Activated CD8-positive, alpha-beta memory T cell treated with anti-CD3 and anti-CD28 coated beads for 4 hours (primary cell): ENCODE results near the gene KSR1.
"Not testable (repeated sequence)": the region's sequence is repeated elsewhere in the genome, so short reads cannot be mapped to it uniquely, and the experiment has no call there.

Experiments
- DNase-seq, 2 donors: peaks; one replicate each; pipeline ENCODE4 v3.0.0-alpha.2; 2020; ENCODE audit warnings: low read depth in 2 of 2

KSR1 gene

GRCh38 chr17:27494192-27495091 lies 38.2 kb downstream of the KSR1 start:
- no peak for DNase-seq

- DNase-seq, result no peak
These were observed 39.2 kb downstream of the KSR1 start for GRCh38 chr17:27495460-27495859.

- DNase-seq, result no peak
These were observed 39.8 kb downstream of the KSR1 start for GRCh38 chr17:27496005-27496404.

- no peak for DNase-seq
These were observed 40.2 kb downstream of the KSR1 start for GRCh38 chr17:27496437-27496943.

GRCh38 chr17:27496971-27497370 lies 40.7 kb downstream of the KSR1 start:
- no peak for DNase-seq

GRCh38 chr17:27497696-27498095 lies 41.4 kb downstream of the KSR1 start:
- DNase-seq, result no peak

- DNase-seq, result no peak
These were observed 42.5 kb downstream of the KSR1 start for GRCh38 chr17:27498615-27499309.

- no peak for DNase-seq
These were observed 43.4 kb downstream of the KSR1 start for GRCh38 chr17:27499451-27500265.

- DNase-seq, result not testable (repeated sequence)
These were observed 45.1 kb downstream of the KSR1 start for GRCh38 chr17:27501338-27501737.

GRCh38 chr17:27502526-27503324 lies 46.5 kb downstream of the KSR1 start:
- no peak for DNase-seq

GRCh38 chr17:27503611-27504010 lies 47.4 kb downstream of the KSR1 start:
- no peak for DNase-seq

- DNase-seq, result no peak
These were observed 48.1 kb downstream of the KSR1 start for GRCh38 chr17:27504188-27504995.

- DNase-seq, result no peak
These were observed 50.3 kb downstream of the KSR1 start for GRCh38 chr17:27506348-27507218.

- DNase-seq, result no peak
These were observed 55.1 kb downstream of the KSR1 start for GRCh38 chr17:27511168-27511883.

- no peak for DNase-seq
These were observed 55.8 kb downstream of the KSR1 start for GRCh38 chr17:27512031-27512430.

GRCh38 chr17:27512511-27513346 lies 56.5 kb downstream of the KSR1 start:
- no peak for DNase-seq

- no peak for DNase-seq
These were observed 57.6 kb downstream of the KSR1 start for GRCh38 chr17:27513849-27514248.
